H9 (cell line): ENCODE measurements around the gene S100P. TPM values are rescaled to one million over a fixed set of nuclear protein-coding genes. Genes with fewer than 3 reads are reported as not detected.

Experiments
- DNase-seq: peaks from one replicate; pipeline ENCODE4 v3.0.0-alpha.2; 2017
- H2AFZ ChIP-seq: one replicate; pipeline ENCODE4 v1.6.1; 2013; ENCODE audit warnings: mild to moderate bottlenecking, low read length, control low read depth, moderate library complexity
- H2AK5ac ChIP-seq: 2 replicates; pipeline ENCODE4 v1.6.1; 2013; ENCODE audit warnings: low read length, control low read depth, mixed read lengths; ENCODE audit not compliant: insufficient read length
- H2BK120ac ChIP-seq: one replicate; pipeline ENCODE4 v1.6.1; 2013; ENCODE audit warnings: low read depth, mild to moderate bottlenecking, low read length, control low read depth, inconsistent platforms; ENCODE audit not compliant: poor library complexity, severe bottlenecking
- H2BK12ac ChIP-seq: 2 replicates; pipeline ENCODE4 v1.6.1; 2013; ENCODE audit warnings: low read length, control low read depth, mixed read lengths, low read depth; ENCODE audit not compliant: insufficient read length
- H2BK15ac ChIP-seq: 2 replicates; pipeline ENCODE4 v1.6.1; 2013; ENCODE audit warnings: low read depth, low read length, control low read depth
- H2BK20ac ChIP-seq: one replicate; pipeline ENCODE4 v1.6.1; 2013; ENCODE audit warnings: low read depth, mild to moderate bottlenecking, low read length, control low read depth, inconsistent platforms; ENCODE audit not compliant: poor library complexity, severe bottlenecking
- H2BK5ac ChIP-seq: 2 replicates; pipeline ENCODE4 v1.6.1; 2013; ENCODE audit warnings: low read length, control low read depth, mixed read lengths; ENCODE audit not compliant: insufficient read length
- H3K14ac ChIP-seq: 2 replicates; pipeline ENCODE4 v1.6.1; 2013; ENCODE audit warnings: low read length, control low read depth; ENCODE audit not compliant: insufficient read depth
- H3K18ac ChIP-seq: 2 replicates; pipeline ENCODE4 v1.6.1; 2013; ENCODE audit warnings: low read depth, mild to moderate bottlenecking, mixed read lengths, low read length, control low read depth; ENCODE audit not compliant: insufficient read length
- H3K23ac ChIP-seq: 2 replicates; pipeline ENCODE4 v1.6.1; 2013; ENCODE audit warnings: low read length, control low read depth, mixed read lengths, low read depth; ENCODE audit not compliant: insufficient read length
- H3K23me2 ChIP-seq: 2 replicates; pipeline ENCODE4 v1.6.1; 2013; ENCODE audit warnings: low read depth, mild to moderate bottlenecking, mixed read lengths, low read length, control low read depth; ENCODE audit not compliant: insufficient read length, poor library complexity, severe bottlenecking
- H3K27ac ChIP-seq: 2 replicates; pipeline ENCODE4 v1.5.1; 2013; ENCODE audit warnings: low read length, control low read depth, mixed read lengths, low read depth; ENCODE audit not compliant: insufficient read length
- H3K27me3 ChIP-seq: 2 replicates; pipeline ENCODE4 v1.6.1; 2013; ENCODE audit warnings: low read length, control low read depth, inconsistent platforms; ENCODE audit not compliant: insufficient read depth
- H3K4ac ChIP-seq: 2 replicates; pipeline ENCODE4 v1.6.1; 2013; ENCODE audit warnings: low read depth, mild to moderate bottlenecking, control low read depth, inconsistent platforms, low read length, moderate library complexity
- H3K4me1 ChIP-seq: 2 replicates; pipeline ENCODE4 v1.6.1; 2013; ENCODE audit warnings: low read length, control low read depth, inconsistent platforms; ENCODE audit not compliant: insufficient read depth
- H3K4me2 ChIP-seq: 2 replicates; pipeline ENCODE4 v1.6.1; 2013; ENCODE audit warnings: low read length, control low read depth, mixed read lengths; ENCODE audit not compliant: insufficient read length, insufficient read depth
- H3K56ac ChIP-seq: 2 replicates; pipeline ENCODE4 v1.6.1; 2013; ENCODE audit warnings: low read depth, mild to moderate bottlenecking, mixed read lengths, low read length, control low read depth; ENCODE audit not compliant: insufficient read length
- H3K79me1 ChIP-seq: 2 replicates; pipeline ENCODE4 v1.6.1; 2013; ENCODE audit warnings: low read depth, mild to moderate bottlenecking, moderate library complexity, low read length, control low read depth, inconsistent platforms; ENCODE audit not compliant: insufficient read depth, poor library complexity, severe bottlenecking
- H3K79me2 ChIP-seq: 2 replicates; pipeline ENCODE4 v1.6.1; 2013; ENCODE audit warnings: low read length, control low read depth, inconsistent platforms; ENCODE audit not compliant: insufficient read depth
- H3K9ac ChIP-seq: 2 replicates; pipeline ENCODE4 v1.6.1; 2013; ENCODE audit warnings: low read length, control low read depth, mixed read lengths; ENCODE audit not compliant: insufficient read length; ENCODE audit errors: extremely low read depth
- H3K9me3 ChIP-seq: one replicate; pipeline ENCODE4 v1.6.1; 2013; ENCODE audit warnings: low read depth, low read length, inconsistent platforms; ENCODE audit not compliant: control insufficient read depth
- H3T11ph ChIP-seq: one replicate; pipeline ENCODE4 v1.6.1; 2013; ENCODE audit warnings: mild to moderate bottlenecking, low read length, control low read depth, inconsistent platforms
- H4K20me1 ChIP-seq: one replicate; pipeline ENCODE4 v1.6.1; 2013; ENCODE audit not compliant: control insufficient read depth, insufficient read length, insufficient read depth
- H4K5ac ChIP-seq: 2 replicates; pipeline ENCODE4 v1.6.1; 2013; ENCODE audit warnings: low read depth, mild to moderate bottlenecking, mixed read lengths, low read length, control low read depth; ENCODE audit not compliant: insufficient read length
- H4K8ac ChIP-seq: replicated peaks from 2 replicates; pipeline ENCODE4 v1.6.1; 2013; ENCODE audit warnings: low read length, control low read depth, mixed read lengths, low read depth; ENCODE audit not compliant: insufficient read length
- H4K91ac ChIP-seq: 2 replicates; pipeline ENCODE4 v1.6.1; 2013; ENCODE audit warnings: low read depth, mild to moderate bottlenecking, moderate library complexity, mixed read lengths, low read length, control low read depth; ENCODE audit not compliant: insufficient read length
- H3K27ac Mint-ChIP-seq, 3 experiments: 2 replicates in 2 of 3; 3 replicates in 1 of 3; pipeline ENCODE4 v1.8.0; 2020 to 2021; ENCODE audit warnings: mixed read lengths in 3 of 3, mild to moderate bottlenecking in 1 of 3, moderate library complexity in 1 of 3
- H3K27me3 Mint-ChIP-seq: 2 replicates; pipeline ENCODE4 v1.8.0; 2021; ENCODE audit warnings: low read depth, mild to moderate bottlenecking, moderate library complexity, mixed read lengths
- H3K36me3 Mint-ChIP-seq, 3 experiments: 2 replicates in 2 of 3; 3 replicates in 1 of 3; pipeline ENCODE4 v1.8.0; 2020 to 2021; ENCODE audit warnings: low read depth in 3 of 3, mixed read lengths in 3 of 3; ENCODE audit not compliant: insufficient read depth in 1 of 3
- H3K4me1 Mint-ChIP-seq, 2 experiments: 2 replicates each; pipeline ENCODE4 v1.8.0; 2020; ENCODE audit warnings: mixed read lengths in 2 of 2
- H3K4me3 Mint-ChIP-seq, 2 experiments: 2 replicates in 1 of 2; 3 replicates in 1 of 2; pipeline ENCODE4 v1.8.0; 2020 to 2021; ENCODE audit warnings: mild to moderate bottlenecking in 2 of 2, mixed read lengths in 2 of 2, moderate library complexity in 1 of 2
- H3K9me3 Mint-ChIP-seq, 2 experiments: 2 replicates in 1 of 2; 3 replicates in 1 of 2; pipeline ENCODE4 v1.8.0; 2020; ENCODE audit warnings: mild to moderate bottlenecking in 2 of 2, mixed read lengths in 2 of 2, moderate library complexity in 1 of 2
- WGBS: extraction: QIAGEN DNeasy Blood & Tissue Kit; methylation state at CpG from one replicate; pipeline ENCODE4 v1.1.7; 2013; ENCODE audit warnings: missing lambda C conversion rate, low lambda C conversion rate, mixed read lengths; ENCODE audit not compliant: insufficient read length; ENCODE audit errors: extremely low coverage; 5-methylcytosine and 5-hydroxymethylcytosine counted together
- total RNA-seq: library from RNA; stranded (reverse); gene quantifications from 2 replicates; pipeline ENCODE4 v1.2.1, GENCODE V29; 2021
- TF ChIP-seq, protein P1 (sequence below): fragments of 200-600 bp; sonication (generic); conservative IDR thresholded peaks from 3 replicates; pipeline ENCODE4 v1.8.0; 2021; ENCODE audit warnings: antibody characterized with exemption, mild to moderate bottlenecking

Gene S100P
- total RNA-seq, 1 experiment from 2014 or later, result not detected

GRCh38 chr4:6671648-6672047 lies 22.0 kb upstream of the S100P start:
- peaks cover 12% of the 10 kb centered on the region; the same call in 1 of the 2 replicates for H3K79me2 ChIP-seq
- TF ChIP-seq, protein P1, sequence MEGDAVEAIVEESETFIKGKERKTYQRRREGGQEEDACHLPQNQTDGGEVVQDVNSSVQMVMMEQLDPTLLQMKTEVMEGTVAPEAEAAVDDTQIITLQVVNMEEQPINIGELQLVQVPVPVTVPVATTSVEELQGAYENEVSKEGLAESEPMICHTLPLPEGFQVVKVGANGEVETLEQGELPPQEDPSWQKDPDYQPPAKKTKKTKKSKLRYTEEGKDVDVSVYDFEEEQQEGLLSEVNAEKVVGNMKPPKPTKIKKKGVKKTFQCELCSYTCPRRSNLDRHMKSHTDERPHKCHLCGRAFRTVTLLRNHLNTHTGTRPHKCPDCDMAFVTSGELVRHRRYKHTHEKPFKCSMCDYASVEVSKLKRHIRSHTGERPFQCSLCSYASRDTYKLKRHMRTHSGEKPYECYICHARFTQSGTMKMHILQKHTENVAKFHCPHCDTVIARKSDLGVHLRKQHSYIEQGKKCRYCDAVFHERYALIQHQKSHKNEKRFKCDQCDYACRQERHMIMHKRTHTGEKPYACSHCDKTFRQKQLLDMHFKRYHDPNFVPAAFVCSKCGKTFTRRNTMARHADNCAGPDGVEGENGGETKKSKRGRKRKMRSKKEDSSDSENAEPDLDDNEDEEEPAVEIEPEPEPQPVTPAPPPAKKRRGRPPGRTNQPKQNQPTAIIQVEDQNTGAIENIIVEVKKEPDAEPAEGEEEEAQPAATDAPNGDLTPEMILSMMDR, result no peak
- H3K56ac ChIP-seq, result no peak overlapping the region
- no peak overlapping the region for H2AK5ac ChIP-seq
- H3K9me3 Mint-ChIP-seq, result peaks cover 6% of the 10 kb centered on the region in 2 experiments; a peak in 2 of 5 replicates
- H2BK20ac ChIP-seq, result no peak overlapping the region
- no peaks in the 10 kb centered on the region for H4K20me1 ChIP-seq
- no peak overlapping the region for H4K5ac ChIP-seq
- DNase-seq, result no peak
- H3K27ac Mint-ChIP-seq, result no peak overlapping the region
- H3K23me2 ChIP-seq, result peaks cover 5% of the 10 kb centered on the region
- H2BK15ac ChIP-seq, result no peak overlapping the region
- no peak overlapping the region for H3K14ac ChIP-seq
- H3K23ac ChIP-seq, result no peak overlapping the region
- H3K9ac ChIP-seq, result no peak overlapping the region
- H3T11ph ChIP-seq, result no peak overlapping the region
- no peaks in the 10 kb centered on the region; the same call in 1 of the 2 replicates for H3K27me3 ChIP-seq
- no peak overlapping the region for H2AFZ ChIP-seq
- H3K79me1 ChIP-seq, result peaks cover 6% of the 10 kb centered on the region
- no peaks in the 10 kb centered on the region for H3K9me3 ChIP-seq
- peaks cover 5% of the 10 kb centered on the region for H3K4me1 ChIP-seq
- H4K8ac ChIP-seq, result no peak overlapping the region
- no CpG with 5 or more reads among the region's 1 CpG for WGBS
- no peak overlapping the region for H2BK12ac ChIP-seq
- peaks cover 29% of the 10 kb centered on the region for H3K27me3 Mint-ChIP-seq
- H2BK120ac ChIP-seq, result no peak overlapping the region
- H3K4me2 ChIP-seq, result no peak overlapping the region
- H3K4me3 Mint-ChIP-seq, result no peak overlapping the region; a peak in 1 of 5 replicates
- no peak overlapping the region for H4K91ac ChIP-seq
- H3K4ac ChIP-seq, result no peak overlapping the region
- no peak overlapping the region for H3K18ac ChIP-seq
- H2BK5ac ChIP-seq, result no peak overlapping the region
- H3K27ac ChIP-seq, result no peak overlapping the region
- peaks cover 25 to 30% of the 10 kb centered on the region in 2 experiments for H3K4me1 Mint-ChIP-seq
- H3K36me3 Mint-ChIP-seq, result peaks cover 19 to 25% (median 21%) of the 10 kb centered on the region in 3 experiments
